Measurements from ENCODE around the gene MAPKAPK2.

MAPKAPK2 gene

DNA sequence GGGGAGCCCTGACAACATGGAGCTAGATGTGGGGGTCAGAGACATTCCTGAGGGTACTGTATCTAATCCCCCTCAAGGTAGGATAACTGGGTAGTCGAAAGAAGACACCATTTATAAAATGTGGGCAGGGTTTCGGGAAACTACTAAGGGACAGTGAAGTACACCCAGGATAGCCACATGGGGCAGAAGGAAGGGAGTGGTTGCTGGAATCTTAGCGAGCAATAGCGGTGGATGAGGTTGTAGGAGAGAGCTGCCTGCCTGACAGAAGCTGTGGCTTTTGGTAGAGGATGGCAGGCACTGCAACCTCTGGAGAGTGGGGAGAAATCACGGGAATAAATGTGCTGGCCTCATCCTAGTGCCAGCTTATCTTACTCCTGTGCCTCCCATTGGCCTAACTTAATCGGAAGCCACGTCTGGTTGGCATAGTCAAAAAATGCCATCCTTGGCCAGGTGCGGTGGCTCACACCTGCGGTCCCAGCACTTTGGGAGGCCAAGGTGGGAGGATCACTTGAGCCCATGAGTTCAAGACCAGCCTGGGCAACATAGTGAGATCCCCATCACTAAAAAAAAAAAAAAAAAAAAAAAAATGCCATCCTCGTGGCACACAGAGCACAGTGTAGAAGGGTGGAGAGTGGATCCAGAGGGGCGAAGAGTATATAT lies 23.4 kb upstream of the MAPKAPK2 start:
- DNase-seq, result no peak

DNA sequence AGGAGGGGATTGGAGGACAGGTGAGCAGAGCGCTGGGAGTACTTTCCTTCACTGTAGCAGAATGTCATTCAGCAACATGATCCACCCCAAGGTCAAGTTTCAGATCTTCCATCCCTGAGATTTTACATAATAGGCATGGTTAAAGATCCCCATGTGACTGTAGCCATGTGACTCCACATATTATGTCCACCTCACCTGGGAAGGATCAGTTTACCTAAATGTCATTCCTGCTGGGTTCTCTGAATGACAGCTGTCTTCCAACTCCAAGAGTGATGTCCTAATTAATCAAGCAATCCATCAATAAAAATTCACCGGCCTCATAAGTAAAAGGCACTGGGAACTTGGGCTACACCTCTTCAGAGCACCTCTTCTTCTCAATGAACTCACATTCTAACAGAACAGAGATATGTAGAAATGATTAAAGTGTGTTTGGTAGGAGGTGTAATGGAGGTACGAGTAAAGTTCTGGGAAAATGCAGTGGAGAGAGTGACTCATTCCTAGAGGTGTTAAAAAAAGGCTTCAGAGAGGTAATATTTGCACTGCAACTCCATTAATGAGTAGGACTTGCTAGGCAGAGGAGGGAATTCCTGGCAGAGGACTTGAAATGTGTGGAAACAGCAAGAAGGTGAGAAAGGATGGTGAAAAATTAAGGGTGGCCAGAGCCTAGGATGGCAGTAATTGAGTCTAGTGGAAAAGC lies 22.2 kb upstream of the MAPKAPK2 start:
- no peak for DNase-seq

- DNase-seq, result no peak
Measured at GRCh38 chr1:206663362-206663761, 21.3 kb upstream of the MAPKAPK2 start.

DNA sequence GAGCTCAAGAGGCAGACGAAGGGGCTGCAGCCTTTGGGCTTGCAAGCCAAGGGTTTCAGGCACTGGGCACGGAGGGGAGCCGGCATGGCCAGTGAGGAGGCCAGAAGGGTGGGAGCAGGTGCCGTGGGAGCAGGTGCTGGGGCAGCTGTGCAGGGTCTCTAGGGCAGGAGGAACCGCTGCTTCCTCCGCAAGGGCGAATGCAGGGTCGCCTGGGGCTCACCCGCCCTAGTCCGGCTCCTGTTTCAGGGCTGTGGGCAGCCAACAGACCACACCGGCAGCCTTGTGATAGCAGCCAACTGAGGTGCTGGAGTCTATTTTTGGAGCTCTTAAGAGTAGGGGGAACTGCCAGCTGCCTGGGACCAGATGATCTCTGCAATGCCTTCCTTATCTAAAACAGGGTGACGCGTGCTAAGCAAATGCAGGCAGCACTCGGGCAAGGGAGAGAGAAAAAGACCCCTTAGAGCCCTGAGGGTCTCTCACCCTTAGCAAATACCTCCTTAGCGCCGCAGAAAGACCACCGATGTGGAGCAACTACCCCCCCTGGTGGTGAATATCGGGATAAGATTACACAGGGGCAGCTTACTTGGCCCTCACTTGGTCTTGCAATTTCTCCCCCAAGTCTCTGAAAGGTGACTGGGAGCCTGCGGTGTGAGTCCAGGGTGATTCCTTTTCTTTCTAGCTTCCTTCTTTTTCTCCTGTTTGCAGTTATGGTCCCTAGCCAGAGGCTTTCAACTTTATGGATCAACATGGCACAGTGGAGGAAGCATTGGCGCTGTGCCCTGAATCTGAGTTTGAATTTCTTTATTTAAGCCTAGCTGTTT lies 20.7 kb upstream of the MAPKAPK2 start:
- DNase-seq, result peak in 4 of 5 experiments; percentile 44 to 60 (median 52)

DNA sequence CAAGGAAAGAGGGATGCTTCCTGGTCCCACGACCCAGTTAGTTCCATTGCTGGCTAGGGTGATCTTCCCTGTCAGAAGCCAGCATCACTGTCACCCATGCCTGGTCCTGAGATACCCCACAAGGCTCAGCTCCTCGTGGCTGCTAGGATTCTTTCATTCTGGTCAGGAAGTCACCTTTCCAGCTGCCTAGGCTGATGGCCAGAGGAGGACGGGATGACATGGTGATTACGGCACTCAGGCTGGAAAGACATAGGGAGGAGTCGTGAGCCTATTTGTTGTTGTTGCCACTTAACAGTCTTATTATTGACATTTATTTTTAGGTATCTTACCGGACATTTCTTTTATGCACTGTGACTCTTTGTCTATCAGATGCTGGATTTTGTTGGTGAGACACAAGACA lies 20.0 kb upstream of the MAPKAPK2 start:
- DNase-seq, result no peak

- DNase-seq, result no peak
Measured at GRCh38 chr1:206666031-206666561, 18.6 kb upstream of the MAPKAPK2 start.

GRCh38 chr1:206666954-206667665 lies 17.6 kb upstream of the MAPKAPK2 start:
- no peak for DNase-seq

- DNase-seq, result peak in 1 of 5 experiments; percentile 50
Measured at GRCh38 chr1:206668351-206668750, 16.4 kb upstream of the MAPKAPK2 start.

DNA sequence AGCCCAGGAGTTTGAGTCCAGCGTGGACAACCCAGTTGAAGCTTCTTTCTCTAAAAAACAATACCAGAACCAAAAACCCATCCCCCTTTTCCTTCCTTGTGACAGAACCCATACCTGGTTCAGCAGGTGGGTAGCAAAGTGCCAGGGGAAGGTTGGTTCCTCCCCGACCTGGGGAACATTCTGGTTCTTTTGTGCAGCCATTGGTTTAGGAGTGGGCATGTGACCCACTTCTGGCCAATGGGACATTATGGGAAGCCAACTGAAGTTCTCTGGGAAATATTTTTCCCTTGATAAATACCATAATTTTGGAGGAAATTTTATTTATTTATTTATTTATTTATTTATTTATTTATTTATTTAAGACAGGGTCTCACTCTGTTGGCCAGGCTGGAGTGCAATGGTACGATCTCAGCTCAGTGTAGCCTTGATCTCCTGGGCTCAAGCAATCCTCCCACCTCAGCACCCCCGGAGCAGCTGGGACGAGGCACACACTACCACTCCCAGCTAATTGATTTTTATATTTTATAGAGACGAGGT lies 15.8 kb upstream of the MAPKAPK2 start:
- no peak for DNase-seq

DNA sequence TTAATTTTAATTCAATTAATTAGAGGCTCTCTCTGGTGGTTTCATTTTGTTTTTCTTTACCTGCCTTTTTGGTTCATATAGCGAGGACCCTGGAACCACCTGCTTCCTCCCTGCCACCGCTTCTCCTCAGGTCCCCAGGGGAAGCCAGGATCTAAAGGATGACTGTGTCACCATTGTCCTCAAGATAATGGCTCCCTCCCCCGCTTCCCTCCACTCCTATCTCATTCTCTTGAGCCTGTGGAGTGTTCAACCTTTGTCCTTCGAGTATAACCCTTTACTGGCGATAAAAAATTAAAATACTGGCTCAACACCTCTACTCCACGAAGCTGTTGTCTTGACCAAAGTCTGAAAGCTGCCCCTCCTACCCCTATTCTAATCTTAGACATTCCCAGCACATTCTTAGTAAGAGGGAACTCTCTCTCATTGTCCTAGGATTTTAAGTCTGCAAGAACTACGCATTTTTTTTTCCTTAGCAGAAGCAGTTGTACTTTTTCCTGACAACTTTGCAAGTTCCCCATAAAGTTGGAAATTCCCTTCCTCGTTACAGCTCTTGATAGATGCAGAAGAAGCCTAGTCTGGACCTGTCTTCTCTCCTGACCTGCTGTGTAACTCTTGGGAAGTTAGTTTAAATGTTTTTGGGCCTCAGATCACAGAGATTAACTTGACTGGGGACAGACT lies 12.6 kb upstream of the MAPKAPK2 start:
- no peak for DNase-seq

DNA sequence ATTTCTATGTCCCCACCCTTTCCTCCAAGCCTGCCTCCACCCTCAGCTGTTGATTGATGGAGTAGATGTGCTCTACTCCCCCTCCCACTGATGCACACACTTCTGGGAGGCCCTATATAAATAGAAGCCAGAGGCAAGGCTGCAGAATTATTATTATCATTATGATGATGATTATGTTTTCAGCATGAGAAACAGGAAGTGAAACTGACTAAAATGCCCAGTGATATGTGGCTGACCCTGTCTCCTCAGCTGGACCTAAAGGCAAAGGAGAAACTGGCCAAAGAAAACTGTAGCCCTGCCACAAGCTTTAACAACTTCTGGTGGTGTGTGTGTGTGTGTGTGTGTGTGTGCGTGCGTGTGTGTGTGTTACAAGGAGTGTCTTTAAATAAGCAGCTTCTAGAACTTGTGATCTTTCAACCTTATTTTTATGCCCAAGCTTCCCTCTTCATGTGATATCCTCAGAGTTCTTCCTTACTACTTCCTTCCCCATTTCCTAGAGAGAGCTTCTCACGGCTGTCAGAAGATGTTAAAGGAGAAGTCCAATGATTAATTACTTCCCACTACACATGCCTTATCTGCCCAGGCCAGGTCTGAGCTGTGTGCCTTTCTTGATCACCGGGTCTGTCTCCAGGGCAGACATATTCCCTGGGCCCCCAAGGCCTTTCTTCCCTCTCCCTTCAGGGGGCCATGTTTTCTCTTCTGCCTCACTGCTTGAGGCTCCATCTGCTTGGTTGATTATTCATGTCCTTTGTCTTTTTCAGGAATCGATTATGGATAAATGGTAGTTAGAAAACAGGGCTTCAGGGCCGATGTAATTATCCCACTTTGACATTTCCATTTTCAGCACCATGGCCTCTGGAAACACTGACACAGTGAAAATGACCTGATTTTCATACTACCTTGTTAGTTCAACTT lies 11.6 kb upstream of the MAPKAPK2 start:
- no peak for DNase-seq

DNA sequence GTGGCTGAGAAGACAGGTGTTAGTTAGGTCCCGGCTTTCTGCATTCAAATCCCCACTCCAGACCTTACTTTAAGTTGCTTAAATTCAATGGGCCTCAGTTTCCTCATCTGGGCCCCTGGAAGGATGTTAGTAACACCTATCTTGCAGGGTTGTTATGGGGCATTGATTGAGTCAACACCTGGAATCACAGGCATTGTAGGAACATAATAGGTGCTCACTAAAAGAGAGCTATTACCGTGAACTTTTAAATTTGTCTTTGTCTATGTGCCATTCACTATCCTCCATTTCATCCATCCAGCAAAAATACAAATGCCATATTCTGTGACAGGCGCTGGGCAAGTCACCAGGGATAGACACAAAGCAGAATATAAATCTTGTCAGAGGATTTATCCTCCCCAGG lies 10.5 kb upstream of the MAPKAPK2 start:
- DNase-seq, result no peak

GRCh38 chr1:206674745-206675175 lies 9.9 kb upstream of the MAPKAPK2 start:
- no peak for DNase-seq

DNA sequence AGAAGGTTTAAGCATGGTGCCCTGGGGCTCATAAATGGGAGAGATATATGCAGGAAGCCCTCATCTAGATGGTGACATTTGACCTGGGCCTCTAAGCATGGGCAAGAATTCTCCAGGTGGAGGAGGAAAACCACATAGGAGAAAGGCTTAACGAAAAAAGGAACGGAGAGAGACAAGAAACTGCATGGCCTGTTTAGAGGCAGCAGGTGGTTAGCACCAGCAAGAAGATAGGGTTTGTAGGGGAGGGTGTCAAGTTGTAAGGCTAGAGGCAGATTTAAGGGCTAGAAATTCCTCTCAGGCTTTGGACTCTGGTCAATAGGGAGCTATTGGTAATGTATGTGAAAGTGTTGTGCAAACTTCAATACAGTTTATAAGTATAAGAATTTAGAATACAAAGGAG lies 8.2 kb upstream of the MAPKAPK2 start:
- no peak for DNase-seq

- peak in 1 of 5 experiments; percentile 55 for DNase-seq
Measured at GRCh38 chr1:206678490-206678889, 6.2 kb upstream of the MAPKAPK2 start.

DNA sequence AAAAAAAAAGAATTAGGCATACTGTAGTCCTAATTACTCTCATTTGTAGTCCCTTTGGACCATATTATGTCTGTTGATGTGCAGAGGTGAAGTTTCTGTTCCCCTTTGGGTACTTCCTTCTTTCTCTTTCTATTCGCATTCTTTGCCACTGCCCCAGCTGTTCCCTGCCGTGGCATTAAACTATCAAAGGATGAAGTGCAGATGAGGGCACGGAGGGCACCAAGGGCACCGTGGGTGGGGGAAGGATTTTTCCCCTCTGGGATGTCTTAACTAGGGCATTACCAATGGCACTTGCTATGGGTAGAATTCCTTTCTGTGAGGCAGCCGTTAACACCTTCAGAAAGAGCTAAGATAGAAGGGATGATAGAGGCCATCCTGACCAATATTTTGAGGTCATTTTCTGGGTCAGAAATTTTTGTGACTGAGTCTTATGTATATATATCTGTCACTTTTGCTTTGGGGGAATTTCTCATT lies 4.9 kb upstream of the MAPKAPK2 start:
- peak in 1 of 5 experiments; percentile 25 for DNase-seq

- no peak for DNase-seq
Measured at GRCh38 chr1:206680279-206680678, 4.4 kb upstream of the MAPKAPK2 start.

- DNase-seq, result no peak
Measured at GRCh38 chr1:206681359-206681758, 3.3 kb upstream of the MAPKAPK2 start.

DNA sequence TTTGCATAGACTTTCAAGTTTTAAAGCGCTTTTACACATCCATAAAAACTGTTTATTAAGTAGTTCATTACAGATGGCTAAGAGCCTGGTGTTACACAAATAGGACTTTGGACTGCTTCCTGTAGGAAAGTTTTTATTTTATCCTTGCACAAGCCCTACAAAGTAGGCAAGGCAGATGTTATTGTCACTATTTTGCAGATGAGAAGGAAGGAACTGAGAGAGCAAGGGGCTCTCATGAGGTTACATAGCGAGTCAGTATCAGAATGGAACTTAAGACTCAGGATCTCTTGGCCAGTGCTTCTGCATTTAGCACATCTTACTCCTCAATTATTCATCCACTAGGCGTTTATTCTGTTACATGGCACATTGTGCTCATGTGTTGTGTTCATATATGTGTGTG lies 2.6 kb upstream of the MAPKAPK2 start:
- no peak for DNase-seq

DNA sequence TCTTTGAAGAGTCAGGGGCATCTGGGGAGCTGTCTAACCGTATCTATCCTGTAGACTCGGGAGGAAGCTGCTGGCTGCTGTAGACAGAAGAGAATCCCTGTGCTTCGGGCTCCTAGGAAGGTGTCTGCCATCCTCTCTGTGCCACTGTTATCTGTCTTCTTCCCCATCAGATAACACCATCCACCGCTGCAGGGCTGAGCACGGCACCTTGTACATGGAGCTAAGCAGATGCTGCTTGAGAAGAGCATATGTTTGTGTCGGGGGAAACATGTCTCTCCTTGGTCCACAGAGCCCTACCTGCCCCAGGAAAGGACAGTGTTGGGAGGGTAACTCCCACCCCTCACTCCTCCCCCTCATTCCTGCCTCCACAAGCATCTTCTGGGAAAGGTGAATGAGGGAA lies 1.4 kb upstream of the MAPKAPK2 start:
- no peak for DNase-seq

GRCh38 chr1:206684003-206684402 lies 702 bp upstream of the MAPKAPK2 start:
- no peak for DNase-seq
